NCI-H446 (cell line): ENCODE measurements around the gene NELFB.
"Not testable (repeated sequence)": the region's sequence is repeated elsewhere in the genome, so short reads cannot be mapped to it uniquely, and the experiment has no call there.

Experiments used
- DNase-seq, 2 experiments: peaks; one replicate each; lab custom pipeline; 2025; lab: John Stamatoyannopoulos, UW

The NELFB gene

DNA sequence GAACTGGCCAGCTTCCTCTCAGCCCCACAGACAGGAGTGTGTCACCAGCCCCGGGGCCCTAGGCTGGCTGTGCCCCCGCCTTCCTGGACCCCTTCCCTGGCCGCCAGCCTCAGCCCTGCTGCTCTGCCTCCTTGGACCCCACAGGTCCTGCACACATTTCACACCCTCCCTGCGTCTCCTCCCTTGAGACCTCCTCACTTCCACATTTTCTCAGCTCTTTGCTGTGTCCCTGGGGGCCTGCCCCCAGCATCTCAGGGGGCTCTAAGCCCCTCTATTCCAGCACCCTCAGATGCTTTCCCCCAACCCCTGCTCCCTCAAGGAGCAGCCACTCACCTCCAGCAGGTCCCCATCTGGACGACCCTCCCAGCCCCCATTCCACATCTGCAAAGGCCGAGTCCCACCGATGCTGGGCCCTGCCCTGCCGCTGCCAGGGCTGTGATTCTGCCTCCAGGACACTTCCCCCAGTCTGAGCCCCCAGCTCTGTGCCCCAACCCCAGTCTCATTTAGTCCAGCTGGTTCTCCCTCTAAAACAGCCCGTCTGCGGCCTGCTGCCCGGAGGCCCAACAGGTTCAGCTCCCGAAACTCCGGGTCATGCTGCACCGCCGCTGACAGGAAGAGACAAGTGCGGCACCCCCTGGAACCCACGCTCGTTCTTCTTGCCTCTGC is 20.2 kb upstream of the NELFB start:
- DNase-seq = no peak

DNA sequence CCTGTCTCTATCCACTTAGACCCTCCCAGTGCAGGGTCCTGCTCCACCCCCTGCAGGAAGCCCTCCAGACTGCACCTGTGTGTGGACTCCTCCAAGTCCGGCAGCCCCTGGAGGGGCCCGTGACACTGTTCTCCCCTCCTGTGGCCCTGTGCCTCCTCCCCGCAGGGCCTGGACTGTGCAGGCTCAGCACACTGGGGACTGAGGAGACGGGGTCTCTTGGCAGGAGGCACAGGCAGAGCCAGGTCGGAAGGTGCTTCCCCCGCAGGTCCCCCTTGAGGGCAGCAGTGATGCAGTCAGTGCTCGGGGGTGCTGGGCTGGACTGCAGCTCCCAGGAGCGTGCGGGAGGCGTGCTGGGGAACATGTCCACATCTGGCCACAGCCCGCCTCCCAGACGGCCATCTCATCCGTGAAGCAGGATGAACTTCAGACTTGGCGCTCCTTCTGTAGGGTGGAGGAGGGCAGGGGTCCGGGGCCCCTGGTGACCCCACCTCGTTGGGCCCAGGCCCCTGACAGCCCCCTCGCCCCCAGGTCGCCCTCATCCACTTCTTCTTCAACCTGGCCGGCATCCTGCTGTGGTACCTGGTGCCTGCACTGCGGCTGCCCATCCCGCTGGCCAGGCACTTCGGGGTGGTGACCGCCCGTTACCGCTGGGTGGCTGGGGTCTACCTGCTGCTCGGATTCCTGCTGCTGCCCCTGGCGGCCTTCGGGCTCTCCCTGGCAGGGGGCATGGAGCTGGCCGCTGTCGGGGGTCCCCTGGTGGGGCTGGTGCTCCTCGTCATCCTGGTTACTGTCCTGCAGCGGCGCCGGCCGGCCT is 19.5 kb upstream of the NELFB start:
- no peak for DNase-seq

DNA sequence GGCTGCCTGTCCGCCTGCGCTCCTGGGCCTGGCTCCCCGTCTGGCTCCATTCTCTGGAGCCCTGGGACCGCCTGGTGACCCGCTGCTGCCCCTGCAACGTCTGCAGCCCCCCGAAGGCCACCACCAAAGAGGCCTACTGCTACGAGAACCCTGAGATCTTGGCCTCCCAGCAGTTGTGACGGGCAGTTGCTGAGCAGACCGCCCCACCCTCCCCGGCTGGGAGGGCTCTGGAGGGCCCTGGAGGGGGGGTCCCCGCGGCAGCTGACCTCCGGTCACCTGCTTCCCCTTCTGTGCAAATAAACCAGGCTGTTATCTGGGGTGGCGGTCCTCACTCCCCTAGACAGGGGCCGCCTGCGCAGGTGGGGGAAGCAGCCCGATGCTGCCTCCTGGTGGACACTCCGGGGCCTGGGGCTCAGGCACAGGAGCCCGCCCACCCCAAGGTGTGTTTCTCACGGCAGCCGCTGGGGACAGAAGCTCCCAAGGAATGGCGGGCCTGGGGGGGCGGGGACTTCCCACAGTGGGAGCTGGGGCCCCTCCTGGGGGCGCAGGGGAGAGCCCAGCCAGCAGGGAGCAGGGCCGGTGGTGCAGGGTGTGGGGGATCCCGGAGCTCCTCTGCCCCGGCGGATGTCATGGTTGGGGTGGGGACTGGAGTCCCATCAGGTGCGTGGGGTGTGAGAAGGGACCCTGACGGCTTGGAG is 18.7 kb upstream of the NELFB start:
- DNase-seq = peak; percentile 28 to 68

DNA sequence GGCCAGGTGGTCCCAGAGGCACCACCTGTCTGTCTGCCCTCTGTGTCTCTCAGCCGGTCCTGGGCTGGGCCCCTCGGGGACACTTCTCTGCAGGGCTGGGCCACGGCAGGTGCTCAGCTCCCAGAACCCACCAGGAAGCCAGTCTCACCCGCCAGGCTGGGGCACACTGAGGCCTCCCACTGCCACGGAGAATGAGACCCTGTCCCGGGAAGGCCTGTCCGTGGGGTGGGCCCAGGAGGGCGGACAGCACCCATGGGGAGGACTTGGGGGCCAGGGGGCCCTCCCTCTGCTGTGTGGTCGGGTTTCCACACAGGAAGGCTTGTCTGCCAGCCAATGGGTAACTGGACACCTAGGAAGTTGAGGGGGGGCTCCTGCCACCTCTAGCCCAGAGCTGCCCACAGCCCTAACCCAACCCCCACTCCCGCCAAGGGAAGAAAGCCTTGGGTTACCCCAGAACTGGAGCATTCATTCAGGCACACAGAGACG is 18.1 kb upstream of the NELFB start:
- DNase-seq = no peak

DNA sequence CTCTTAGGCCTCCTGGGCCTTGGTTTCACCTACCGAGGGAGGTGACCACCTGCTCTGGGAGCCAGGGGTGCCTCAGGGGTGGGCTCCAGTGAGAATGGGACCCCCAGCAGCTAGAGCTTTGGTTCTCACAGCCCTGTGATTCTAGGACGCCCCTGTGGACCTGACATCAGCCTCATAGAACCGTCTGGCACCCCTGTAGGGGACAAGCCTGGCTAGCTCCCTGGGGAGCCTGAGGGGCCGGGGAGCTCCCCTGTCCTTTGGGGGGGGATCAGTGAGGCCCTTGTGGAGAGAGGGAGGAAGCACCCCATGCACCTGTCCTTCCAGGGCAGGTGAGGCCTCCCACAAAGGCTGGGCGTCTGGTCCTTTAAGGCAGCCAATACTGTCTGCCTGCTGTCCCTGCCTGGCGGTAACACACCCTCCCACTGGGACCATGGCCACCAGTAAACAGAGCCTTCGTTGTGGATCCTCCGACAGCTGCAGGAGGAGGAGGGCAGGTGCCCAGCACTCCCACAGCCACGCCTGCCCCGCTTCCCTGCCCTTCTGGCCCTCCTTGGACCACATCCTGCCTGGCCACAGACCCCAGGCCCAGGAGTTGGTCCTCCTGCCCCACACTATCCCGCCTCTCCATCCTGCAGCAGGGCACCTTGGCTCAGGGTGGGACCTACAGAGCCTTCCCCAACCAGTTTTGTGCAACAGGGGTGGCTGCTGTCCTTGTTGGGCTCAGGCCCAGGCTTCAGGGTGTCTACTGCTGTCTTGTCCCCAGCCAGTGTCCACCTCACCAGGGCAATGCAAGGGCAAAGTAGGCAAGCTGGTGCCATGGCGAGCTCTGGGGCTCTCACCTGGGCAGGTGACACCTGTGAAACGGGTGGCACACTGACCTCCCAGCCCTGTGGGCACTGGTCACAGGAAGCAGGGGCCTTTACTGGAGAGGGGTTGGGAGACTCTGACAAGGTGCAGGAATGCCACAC is 17.1 kb upstream of the NELFB start:
- no peak for DNase-seq

DNA sequence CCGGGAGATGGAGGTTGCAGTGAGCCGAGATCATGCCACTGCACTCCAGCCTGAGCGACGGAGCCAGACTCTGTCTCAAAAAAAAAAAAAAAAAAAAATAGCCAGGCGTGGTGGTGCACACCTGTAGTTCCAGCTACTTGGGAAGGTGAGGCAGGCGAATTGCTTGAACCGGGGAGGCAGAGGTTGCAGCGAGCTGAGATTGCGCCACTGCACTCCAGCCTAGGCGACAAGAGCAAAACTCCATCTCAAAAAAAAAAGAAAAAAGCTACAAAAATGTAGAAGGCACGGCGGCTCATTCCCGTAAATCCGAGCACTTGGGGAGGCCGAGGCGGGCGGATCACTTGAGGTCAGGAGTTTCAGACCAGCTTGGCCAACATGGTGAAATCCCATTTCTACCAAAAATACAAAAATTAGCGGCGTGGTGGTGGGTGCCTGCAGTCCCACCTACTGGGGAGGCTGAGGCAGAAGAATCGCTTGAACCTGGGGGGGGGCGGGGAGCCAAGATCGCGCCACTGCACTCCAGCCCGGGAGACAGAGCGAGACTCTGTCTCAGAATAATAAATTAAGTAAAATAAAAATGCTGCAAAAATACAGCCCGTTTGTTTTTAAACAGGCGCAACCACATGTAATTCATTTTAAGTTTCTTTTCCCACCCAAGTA is 15.5 kb upstream of the NELFB start:
- not testable (repeated sequence) for DNase-seq

DNA sequence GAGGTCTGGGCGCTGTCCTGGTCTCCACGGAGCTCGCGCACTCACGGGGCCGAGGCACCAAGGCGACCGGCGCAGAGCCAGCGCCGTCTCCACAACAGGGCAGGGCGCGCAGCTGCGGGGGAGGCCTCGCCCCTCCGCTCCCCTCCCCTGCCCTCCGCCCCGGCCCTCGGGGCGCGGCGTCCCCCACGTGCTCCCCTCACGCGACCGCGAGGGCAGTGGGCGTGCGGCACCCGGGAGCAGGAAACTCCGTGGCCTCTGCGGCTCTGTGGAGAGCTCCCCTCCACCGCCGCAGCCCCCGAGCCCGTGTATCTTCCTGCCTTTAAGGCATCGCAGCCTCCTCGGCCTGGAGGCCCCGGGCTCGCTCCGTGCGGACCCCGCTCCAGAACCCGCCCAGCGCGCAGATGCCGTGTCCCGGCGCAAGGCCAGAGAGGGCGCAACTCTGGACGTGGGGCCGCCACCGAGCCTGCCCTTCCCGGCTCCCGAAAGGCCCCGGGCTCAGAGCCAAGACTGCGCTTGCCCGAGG is 14.7 kb upstream of the NELFB start:
- peak in 1 of 2 experiments; percentile 55 for DNase-seq

DNA sequence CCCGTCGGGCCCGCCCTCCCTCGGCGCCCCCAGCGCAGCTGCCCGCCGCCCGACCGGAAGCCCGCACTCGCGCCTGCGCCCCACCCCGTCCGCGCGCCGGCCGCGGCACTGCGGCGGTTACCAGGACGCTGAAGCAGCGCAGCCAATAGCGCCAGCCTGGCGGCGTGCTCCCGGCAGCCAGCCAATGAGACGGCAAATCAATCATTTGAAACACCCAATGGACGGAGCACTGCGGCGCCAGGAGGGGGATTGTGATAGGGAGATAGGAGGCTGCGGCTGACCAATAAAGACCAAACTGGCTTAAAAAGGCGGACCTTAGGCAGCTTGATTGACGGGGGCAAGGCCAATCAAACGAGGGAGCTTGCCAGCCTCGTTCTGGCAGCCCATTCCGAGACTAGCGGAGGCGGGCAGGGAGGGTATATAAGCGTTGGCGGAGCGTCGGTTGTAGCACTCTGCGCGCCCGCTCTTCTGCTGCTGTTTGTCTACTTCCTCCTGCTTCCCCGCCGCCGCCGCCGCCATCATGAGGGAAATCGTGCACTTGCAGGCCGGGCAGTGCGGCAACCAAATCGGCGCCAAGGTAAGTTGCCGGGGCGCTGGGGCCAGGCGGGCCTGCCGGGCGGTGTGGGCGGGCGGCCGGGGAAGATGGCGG is 14.2 kb upstream of the NELFB start, which contains the start of gene TUBB4B:
TUBB4B (plus strand) TSS at position 447 of the 649 bp plus-strand sequence; CDS start at position 521, 74 bp downstream.
- DNase-seq = peak; percentile 95 to 98

DNA sequence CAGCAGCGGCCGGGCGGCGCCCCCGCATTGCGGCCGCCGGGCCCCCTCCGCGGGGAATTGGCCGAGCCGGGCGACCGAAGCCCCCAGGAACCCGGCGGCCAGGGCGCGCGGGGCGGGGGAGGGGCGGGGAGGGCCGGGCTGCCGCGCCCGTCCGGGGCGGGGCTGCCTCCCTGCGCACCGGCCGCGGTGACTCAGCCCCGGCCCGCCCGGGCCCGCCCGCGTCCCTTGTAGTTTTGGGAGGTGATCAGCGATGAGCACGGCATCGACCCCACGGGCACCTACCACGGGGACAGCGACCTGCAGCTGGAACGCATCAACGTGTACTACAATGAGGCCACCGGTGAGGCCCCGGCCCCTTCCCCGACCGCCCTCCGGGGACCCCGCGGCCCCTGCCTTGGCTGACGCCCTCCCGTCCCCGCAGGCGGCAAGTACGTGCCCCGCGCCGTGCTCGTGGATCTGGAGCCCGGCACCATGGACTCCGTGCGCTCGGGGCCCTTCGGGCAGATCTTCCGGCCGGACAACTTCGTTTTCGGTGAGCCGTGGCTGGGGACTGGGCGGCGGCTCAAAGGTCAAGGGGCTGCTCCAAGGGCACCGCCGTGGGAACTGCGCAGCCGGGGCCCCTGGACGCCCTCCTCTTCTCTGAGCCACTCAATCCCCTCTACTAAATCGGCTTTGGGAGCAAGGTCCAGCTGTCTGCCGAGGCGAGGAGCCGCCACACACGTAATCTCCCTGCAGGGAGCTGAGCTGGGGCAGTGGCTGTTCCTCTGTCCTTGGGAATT is 13.4 kb upstream of the NELFB start:
- DNase-seq = peak in 1 of 2 experiments; percentile 46

DNA sequence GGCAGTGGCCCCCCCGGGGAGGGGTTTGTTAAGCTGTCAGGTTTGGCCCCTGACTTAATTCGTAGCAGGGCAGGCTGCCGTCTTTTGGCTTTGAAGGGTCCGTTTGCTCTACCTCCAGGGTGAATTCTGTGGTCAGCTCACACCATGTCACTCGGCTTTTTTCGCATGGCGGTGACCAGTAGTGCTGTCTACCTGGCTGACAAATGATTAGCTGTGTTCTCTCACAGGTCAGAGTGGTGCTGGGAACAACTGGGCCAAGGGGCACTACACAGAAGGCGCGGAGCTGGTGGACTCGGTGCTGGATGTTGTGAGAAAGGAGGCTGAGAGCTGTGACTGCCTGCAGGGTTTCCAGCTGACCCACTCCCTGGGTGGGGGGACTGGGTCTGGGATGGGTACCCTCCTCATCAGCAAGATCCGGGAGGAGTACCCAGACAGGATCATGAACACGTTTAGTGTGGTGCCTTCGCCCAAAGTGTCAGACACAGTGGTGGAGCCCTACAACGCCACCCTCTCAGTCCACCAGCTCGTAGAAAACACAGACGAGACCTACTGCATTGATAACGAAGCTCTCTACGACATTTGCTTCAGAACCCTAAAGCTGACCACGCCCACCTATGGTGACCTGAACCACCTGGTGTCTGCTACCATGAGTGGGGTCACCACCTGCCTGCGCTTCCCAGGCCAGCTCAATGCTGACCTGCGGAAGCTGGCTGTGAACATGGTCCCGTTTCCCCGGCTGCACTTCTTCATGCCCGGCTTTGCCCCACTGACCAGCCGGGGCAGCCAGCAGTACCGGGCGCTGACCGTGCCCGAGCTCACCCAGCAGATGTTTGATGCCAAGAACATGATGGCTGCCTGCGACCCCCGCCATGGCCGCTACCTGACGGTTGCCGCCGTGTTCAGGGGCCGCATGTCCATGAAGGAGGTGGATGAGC is 12.6 kb upstream of the NELFB start:
- DNase-seq = no peak

DNA sequence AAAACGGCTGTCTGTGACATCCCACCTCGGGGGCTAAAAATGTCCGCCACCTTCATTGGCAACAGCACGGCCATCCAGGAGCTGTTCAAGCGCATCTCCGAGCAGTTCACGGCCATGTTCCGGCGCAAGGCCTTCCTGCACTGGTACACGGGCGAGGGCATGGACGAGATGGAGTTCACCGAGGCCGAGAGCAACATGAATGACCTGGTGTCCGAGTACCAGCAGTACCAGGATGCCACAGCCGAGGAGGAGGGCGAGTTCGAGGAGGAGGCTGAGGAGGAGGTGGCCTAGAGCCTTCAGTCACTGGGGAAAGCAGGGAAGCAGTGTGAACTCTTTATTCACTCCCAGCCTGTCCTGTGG is 11.9 kb upstream of the NELFB start:
- DNase-seq = not testable (repeated sequence)

DNA sequence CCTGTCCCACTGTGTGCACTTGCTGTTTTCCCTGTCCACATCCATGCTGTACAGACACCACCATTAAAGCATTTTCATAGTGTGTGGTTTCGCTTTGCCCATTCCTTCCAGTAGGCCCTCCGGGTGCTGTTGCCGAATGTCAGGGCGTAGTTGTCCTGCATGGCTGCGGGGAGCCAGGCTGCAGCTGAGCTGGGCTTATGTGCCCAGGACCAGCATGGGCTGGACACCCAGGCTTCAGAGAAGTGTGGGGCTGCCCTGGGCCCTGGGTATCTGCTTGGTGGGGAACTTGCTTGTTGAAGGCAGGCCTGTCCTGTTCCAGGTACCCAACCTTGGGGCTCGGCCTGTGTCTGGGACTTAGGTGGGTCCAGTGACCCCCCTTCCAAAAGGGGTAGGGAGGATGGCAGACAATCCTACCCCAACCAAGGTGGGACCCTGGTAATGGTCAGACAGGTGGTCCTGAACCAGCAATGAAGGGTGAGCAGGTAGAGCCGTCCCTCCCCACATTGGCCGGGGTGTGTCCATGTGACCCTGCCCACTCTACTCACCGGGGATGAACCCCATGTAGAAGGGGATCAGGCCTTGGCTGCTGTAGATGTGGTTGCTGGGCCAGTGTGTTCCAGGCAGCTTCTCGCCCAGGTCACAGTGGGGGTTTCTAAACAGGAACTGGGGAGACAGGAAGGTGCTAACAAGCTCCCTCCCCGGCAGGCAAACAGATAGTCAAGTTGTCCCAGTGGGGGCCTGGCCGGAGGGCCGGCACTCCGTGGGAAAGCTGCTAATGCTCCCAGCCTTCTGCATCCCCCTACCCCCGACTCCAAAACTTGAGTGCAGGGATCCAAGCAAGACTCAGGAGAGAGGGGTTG is 11.3 kb upstream of the NELFB start:
- no peak for DNase-seq

DNA sequence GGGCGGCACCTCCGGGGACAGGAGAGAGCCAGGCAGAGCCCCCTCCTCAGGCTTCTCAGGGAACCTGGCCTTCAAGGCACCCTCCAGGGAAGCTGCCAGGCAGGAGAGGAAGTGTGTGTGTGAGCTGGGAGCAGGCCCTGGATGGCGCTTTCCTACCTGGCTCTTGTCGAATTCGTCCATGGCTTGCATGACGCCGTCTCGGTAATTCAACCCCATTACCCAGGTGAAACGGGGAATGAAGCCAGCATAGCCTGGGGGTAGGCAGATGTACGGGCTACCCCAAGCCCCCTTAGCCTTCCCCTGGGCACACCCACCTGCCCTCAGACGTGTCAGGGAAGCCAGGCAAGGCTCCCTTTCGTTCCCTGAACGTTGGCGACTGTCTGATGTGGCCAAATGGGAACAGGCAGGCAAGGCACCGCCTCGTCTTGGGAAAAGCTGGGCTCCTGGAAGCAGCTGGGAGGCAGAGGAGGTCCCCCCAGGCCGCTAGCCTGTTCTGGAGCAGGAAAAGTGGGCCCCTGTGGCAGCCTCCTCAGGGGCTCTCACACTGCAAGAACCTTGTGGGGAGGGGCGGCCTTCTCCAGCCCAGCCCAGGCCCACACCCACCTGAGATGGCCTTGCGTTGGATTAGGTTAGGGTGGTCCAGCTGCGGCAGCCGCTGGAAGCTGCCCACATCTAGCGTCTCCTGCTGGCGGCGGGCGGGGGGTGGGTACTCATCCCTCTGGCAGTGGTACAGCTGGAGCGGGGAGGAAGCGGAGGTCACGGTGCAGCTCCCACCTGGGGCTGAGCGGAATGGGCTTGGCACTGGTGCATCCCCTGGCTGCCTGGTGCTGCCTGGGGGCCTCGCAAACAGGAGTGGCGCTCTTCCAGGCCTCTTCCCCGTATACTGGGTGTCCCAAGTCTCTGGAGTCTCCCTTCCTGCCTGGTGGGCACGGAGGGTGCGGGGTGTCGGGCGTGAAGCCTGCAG is 10.4 kb upstream of the NELFB start:
- DNase-seq = no peak

DNA sequence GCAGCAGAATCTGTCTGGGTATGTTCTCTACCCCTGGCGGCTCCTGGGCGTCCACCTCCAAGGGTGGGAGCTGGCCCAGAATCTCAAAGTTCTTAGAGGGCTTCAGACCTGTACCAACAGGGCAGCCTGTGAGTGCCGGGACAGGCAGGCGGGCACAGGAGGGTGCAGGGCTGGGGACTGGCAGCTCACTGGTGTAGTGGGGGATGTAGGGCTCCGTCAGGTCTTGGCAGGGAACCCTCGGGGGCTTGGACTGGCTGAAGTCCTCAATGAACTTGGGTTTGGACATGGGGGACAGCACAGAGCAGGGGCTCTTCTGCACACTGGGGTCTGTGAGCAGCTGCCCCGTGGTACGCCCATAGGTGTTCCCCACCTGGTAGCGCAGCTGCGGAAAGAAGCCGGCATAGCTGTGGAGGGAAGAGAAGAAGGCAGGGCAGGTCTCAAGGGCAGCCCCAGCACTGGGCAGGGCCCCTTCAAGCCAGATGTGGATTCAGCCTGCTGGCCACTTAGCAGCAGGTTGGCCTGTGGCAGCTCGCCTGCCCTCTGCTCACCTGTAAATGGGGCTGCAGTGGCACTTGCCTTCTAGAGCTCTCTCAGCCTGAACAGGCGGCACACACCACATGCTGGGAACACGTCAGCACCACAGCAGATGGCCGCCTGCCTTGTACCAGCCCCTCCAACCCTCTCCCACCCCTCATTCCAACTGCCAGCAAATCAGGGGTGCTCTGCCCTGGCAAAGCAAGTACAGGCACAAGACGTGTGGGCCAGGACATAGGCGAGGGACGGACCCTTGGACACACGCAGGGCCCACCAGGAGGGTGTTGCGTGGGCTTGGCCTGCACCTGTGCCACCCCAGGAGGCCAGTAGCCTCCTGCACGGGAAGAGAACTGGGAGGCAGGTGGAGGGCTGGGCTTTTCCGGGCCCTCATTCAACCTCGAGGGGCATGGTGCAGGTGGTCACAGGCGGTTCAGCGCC is 9.4 kb upstream of the NELFB start:
- DNase-seq = no peak
